HPDE6-E6E7 (cell line): ENCODE measurements around the gene PKD2L1.
A peak's percentile ranks its signal among the peaks of the same experiment; 100 is the strongest.

Experiments
- DNase-seq: peaks from one replicate; pipeline ENCODE4 v3.0.0; 2011; ENCODE audit warnings: missing footprints; ENCODE audit errors: extremely low spot score

PKD2L1 gene

DNA sequence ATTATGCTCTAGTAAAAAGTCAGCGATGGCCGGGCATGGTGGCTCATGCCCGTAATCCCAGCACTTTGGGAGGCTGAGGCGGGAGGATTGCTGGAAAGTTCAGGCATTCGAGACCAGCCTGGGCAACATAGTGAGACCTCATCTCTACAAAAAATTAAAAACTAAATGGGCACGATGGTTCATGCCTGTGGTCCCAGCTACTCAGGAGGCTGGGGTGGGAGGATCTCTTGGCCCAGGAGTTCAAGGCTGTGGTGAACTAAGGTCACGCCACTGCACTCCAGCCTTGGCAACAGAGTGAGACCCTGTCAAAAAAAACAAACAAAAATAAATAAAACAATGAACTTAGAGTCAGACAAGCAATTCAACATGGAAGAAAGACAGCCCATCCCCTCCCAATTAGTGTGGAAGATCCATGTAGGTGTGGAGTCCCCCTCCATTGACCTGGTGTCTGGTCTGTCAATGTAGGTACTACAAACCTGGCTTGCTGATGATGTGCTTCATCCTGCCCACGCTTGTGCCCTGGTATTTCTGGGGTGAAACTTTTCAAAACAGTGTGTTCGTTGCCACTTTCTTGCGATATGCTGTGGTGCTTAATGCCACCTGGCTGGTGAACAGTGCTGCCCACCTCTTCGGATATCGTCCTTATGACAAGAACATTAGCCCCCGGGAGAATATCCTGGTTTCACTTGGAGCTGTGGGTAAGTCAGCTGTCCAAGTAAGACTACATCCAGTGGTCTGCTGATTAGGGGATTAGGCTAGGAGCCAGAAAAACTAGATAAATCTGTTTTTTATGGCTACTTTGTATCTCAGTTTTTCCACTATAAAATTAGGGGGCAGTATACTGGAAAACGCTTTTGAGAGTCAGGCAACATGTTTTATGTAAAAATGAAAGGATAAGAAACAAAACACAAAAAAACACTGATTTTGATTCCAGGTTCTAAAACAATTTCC is 26.3 kb upstream of the PKD2L1 start:
- no peak for DNase-seq

- DNase-seq: no peak
These were observed 25.1 kb upstream of the PKD2L1 start for GRCh38 chr10:100355086-100355485.

DNA sequence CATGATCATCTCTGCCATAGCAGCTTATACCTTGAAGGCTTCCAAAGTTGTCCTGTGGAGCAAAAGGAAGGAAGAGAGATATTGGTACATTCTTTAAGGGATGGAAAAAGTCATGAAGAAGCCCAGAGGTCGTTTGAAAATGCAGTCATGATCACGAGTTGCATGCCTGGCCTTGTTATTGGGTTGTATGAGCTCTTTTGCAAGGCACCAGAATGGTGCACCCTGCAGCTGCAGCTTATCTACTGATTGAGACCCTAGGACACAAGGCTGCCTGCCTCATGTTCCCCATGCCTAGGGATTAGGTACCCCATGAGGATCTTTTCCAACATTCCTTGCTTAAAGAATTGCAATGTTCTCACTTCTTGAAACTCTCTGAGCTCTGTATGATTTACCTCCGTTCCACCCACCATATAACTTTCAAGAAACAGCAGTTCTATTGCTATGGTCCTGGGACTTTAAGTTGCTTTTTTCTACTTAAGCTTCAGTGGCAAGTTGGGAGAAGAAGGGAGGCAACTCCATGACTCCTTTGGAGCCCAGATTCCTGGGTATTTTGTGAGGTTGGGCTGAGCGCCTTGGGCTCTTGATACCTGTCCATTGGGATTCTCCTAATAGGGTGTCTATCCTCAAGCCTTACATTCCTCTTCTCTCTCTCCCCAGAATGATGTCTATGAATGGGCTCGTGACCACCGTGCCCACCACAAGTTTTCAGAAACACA is 23.9 kb upstream of the PKD2L1 start:
- DNase-seq: no peak

DNA sequence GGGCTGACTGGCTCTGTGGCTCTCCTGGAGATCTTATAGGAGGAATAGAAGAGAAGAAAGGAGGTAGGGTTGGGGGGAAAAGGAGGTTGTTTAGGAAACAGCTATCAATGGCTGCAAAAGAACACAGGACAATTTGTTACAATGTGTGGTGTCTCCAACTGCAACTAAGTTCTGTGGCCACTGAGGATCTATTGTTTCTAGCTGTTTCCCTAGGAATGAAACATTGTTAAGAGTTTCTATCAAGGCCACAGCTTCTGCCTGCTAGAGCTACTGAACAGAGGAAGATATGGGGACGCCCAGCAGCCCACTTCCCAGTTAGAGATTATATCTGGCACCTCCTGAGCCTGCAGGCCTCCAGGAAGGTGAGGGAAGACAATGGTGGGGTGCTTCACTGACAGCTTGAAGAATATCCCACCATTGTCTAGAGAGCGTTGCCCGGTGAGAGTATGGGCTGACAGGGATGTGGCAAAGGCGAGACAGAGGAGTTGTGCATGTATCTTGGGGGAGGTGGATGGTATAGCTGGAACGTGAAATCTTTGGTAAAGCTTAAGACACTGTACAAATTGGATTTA is 21.0 kb upstream of the PKD2L1 start:
- DNase-seq: no peak

GRCh38 chr10:100349672-100350071 is 19.6 kb upstream of the PKD2L1 start:
- DNase-seq: no peak

- DNase-seq: no peak
These were observed 19.1 kb upstream of the PKD2L1 start for GRCh38 chr10:100349087-100349486.

DNA sequence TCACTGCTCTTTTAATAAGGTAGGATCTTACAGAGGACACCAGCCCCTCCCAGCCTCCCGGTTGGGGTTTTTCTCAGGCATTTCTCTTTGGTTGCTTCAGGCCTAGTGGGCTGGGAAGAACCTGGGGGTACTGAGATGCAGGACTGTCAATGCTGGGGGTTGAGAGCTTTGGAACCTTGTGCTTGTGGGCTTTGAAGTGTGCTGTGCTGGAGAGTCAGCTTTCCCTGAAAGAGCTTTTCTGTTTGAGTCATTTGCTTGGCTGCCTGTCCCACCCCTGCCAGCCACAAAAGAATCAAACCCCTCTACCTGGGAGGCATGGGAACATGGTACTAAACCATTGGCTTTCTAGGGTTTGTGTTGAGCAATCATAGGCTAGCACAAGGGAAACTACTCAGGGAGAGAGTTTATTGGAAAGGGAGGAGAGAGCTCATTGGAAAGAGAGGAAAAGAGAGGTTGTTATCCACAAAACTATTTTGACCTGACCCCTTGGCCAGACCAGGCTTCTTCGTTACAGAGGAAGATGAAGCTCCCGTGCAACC is 18.4 kb upstream of the PKD2L1 start:
- DNase-seq: no peak

GRCh38 chr10:100347568-100348195 is 17.7 kb upstream of the PKD2L1 start:
- no peak for DNase-seq

DNA sequence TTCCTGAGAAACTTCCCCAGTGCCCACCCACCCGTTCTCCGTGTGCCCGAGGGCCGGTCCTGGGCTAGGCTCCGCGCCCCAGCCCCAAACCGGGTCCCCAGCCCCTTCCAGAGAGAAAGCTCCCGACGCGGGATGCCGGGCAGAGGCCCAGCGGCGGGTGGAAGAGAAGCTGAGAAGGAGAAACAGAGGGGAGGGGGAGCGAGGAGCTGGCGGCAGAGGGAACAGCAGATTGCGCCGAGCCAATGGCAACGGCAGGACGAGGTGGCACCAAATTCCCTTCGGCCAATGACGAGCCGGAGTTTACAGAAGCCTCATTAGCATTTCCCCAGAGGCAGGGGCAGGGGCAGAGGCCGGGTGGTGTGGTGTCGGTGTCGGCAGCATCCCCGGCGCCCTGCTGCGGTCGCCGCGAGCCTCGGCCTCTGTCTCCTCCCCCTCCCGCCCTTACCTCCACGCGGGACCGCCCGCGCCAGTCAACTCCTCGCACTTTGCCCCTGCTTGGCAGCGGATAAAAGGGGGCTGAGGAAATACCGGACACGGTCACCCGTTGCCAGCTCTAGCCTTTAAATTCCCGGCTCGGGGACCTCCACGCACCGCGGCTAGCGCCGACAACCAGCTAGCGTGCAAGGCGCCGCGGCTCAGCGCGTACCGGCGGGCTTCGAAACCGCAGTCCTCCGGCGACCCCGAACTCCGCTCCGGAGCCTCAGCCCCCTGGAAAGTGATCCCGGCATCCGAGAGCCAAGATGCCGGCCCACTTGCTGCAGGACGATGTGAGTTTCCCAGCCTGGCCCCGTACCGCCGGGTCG is 16.9 kb upstream of the PKD2L1 start, which contains the start of gene SCD:
Gene SCD (plus strand): TSS at position 469 of the 803 bp plus-strand sequence. CDS start 272 bp downstream, at position 741.
- DNase-seq: peak; percentile 89

DNA sequence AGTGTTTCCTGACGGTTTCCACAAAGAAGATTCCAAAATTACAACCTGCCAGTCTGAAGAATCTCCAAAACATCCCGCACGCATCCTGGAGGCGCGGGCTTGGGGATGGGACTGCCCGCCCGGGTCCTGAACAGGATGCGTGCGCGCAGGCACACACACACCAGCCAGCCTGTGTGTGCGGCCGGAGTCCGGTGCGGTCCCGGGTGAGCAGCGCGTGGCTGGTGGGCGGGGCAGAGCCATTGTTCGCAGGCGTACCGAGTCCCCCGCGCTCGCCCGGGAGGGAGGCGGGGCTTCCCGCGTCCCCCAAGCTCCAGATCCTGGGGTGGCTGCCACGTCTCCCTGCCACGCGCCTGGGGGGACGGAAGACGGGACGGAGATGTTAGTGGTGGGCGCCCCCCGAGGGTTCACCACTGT is 16.3 kb upstream of the PKD2L1 start:
- peak; percentile 54 for DNase-seq

DNA sequence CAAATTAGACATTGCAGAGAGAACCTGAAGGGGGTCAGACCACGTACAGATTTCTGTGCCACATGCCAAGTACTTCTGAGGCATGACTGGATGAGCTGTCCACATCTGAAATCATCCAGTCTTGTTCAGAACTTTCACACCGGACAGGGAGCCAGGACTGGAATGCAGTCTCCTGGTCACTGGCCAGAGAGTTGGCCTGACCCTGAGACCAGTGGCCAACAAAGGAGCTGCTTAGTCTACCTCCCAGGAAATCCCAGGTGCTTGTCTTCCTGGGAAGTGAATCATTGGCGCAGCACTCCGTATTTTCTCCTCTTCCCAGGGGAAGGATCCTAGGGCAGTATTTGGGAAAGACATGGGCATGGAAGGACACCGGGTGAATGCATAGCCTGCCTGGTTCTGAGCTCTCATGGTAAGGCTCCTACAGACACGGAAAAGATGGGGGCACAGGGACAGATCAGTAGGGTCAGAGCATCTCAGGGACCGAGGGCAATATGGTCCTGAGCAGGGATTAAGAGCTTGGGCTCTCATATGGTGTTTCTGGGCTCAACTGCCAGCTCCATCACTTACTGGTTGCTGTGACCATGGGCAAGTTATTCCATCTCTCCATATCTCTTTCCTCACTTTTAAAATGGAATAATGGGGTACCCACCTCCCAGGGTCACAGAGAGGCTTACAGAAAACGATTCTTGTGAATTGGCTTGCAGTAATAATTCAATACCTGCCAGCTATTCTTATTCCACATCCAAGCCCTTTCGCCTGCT is 15.7 kb upstream of the PKD2L1 start:
- no peak for DNase-seq

GRCh38 chr10:100344241-100344788 is 14.3 kb upstream of the PKD2L1 start:
- DNase-seq: no peak

- no peak for DNase-seq
These were observed 12.6 kb upstream of the PKD2L1 start for GRCh38 chr10:100342627-100342972.

- DNase-seq: peak; percentile 82
These were observed 12.1 kb upstream of the PKD2L1 start for GRCh38 chr10:100341953-100342626.

DNA sequence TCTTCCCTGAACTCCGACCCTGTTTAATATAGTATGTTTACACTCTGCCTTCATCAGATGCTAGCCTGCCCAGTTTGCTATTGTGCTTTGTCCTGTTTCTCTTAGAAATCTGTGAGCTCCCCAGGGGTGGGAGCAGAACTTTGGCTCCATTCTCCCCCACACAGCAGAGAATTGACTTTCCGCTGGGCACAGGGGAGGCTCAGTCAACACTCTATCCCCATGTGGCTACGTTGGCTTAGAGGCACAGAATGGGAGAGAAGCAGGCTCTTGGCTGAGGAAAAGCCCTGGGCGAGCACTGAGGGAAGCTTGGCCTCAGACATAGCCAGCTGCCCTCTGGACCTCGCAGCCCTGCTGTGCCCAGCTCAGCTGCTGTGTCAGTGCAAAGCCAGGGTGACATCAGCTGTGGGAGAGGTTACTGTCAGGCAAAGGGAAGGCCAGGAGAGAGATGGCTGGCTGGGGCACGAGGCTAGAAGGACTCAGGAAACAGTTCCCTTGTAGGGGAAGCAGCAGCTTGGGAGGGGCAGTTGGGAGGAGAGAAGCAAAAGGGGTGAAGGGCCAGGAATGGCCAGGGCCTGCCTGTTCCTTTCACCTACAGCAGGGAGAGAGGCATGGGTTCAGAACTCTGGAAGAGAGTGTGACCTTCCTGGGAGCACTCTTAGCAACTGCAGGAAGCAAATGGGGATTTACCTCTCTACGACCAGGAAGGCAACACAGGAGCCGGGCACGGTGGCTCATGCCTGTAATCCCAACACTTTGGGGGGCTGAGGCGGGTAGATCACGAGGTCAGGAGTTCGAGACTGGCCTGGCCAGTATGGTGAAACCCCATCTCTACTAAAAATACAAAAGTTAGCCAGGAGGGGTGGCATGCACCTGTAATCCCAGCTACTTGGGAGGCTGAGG is 11.2 kb upstream of the PKD2L1 start:
- DNase-seq: no peak

- no peak for DNase-seq
These were observed 9.2 kb upstream of the PKD2L1 start for GRCh38 chr10:100339236-100339635.

DNA sequence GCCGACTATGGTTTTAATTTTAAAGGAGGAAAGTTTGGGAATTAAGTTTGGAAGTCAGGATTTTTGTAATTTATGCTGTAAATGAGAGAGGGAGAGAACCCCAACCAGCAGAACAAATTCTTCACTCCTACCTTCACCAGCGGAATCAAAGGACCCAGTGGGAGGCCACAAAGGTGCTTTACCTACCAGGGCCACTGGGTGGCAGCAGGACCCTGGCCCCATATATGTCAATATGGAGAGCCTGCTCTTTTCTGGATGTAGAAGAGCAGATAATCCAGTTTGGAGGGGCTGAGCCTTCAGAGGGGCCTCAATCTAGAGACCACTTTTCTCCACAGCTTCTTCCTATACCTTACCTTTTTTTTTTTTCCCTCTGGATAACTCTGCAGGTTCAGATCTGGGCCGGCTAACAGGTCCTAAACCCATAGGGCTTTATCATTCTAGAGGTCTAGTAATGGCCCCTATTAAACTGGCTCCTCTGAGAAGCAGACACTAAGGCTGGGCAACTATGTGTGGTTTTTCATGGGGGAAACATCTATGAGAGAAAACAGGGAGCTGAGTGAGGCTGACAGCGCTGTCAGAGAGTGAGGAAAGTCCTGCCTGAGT is 8.5 kb upstream of the PKD2L1 start:
- DNase-seq: peak; percentile 75

DNA sequence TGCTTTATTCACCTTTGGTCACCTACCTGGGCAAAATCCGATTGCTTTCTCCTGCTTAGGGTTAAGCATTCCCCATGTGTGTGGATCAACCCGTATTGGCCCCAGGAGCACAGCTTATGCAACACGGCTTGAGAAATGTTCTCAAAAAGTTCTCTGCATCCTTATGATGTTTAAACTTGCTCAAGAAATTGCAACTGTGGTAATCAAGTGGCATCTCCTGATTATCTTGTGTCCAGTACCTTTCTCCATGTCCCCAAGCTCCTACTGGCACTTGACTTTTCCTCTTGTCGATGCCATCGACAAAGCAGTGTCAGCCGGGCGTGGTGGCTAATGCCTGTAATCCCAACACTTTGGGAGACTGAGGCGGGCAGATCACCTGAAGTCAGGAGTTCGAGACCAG is 4.7 kb upstream of the PKD2L1 start:
- no peak for DNase-seq
